22Rv1 (cell line): ENCODE results near the gene WDFY3.
"Not testable (repeated sequence)": the region's sequence is repeated elsewhere in the genome, so short reads cannot be mapped to it uniquely, and the experiment has no call there.

Source experiments
- H3K27ac ChIP-seq: fragments of 450-650 bp; 2 replicates; pipeline ENCODE4 v1.5.1; 2017
- CTCF ChIP-seq: fragments of 450-650 bp; IDR thresholded peaks from 2 replicates; pipeline ENCODE4 v1.5.1; 2017; ENCODE audit warnings: mild to moderate bottlenecking
- ZFX ChIP-seq: fragments of 450-650 bp; IDR thresholded peaks from 2 replicates; pipeline ENCODE4 v1.6.1; 2017; ENCODE audit warnings: antibody characterized with exemption, borderline replicate concordance

WDFY3 gene

GRCh38 chr4:84669201-84669600 is 297.3 kb downstream of the WDFY3 start:
- no peak for TF ChIP-seq CTCF
- TF ChIP-seq ZFX, result no peak
- no peak overlapping the region for H3K27ac ChIP-seq

GRCh38 chr4:84666439-84666838 is 300.1 kb downstream of the WDFY3 start:
- no peak overlapping the region for H3K27ac ChIP-seq
- TF ChIP-seq ZFX (no peak), CTCF (no peak)

GRCh38 chr4:84664767-84665166 is 301.7 kb downstream of the WDFY3 start:
- not testable (repeated sequence) for H3K27ac ChIP-seq

GRCh38 chr4:84661191-84661939 is 305.1 kb downstream of the WDFY3 start:
- TF ChIP-seq ZFX, result no peak
- no peak for TF ChIP-seq CTCF
- H3K27ac ChIP-seq, result no peak overlapping the region

GRCh38 chr4:84660606-84661005 is 305.9 kb downstream of the WDFY3 start:
- TF ChIP-seq ZFX, result no peak
- TF ChIP-seq CTCF, result no peak
- no peak overlapping the region for H3K27ac ChIP-seq

- no peak for TF ChIP-seq CTCF
- TF ChIP-seq ZFX, result no peak
- no peak overlapping the region for H3K27ac ChIP-seq
Observed at GRCh38 chr4:84652478-84652877, 314.0 kb downstream of the WDFY3 start.

GRCh38 chr4:84651499-84651898 is 315.0 kb downstream of the WDFY3 start:
- no peak overlapping the region for H3K27ac ChIP-seq
- TF ChIP-seq CTCF, result no peak
- no peak for TF ChIP-seq ZFX
